ENCODE results near the gene ABCC5. TPM values are rescaled to one million over a fixed set of nuclear protein-coding genes. Genes with fewer than 3 reads are reported as not detected.

ABCC5 gene
- total RNA-seq, 4 donors from 2014 or later, result 34.9 to 61.2 (median 45.0) TPM

- 88 to 93% methylated on average over 6 of the region's 6 CpGs for WGBS, 2 donors
- peaks cover 0 to 4% (median 0%) of the 10 kb centered on the region in 4 donors for H3K4me1 ChIP-seq
- no peak overlapping the region for H3K4me3 ChIP-seq
- H3K27ac ChIP-seq, result no peak overlapping the region
- TF ChIP-seq POLR2A (IDR thresholded peaks at IDR 0.05) (no peak), CTCF (IDR thresholded peaks at IDR 0.05) (no peak), EP300 (IDR thresholded peaks at IDR 0.05) (no peak)
- DNase-seq (ENCODE audit: low spot score in 2 of 2), result no peak
- peaks cover 0 to 12% of the 10 kb centered on the region in 2 donors for H3K27me3 ChIP-seq
- H3K36me3 ChIP-seq, result no peaks in the 10 kb centered on the region
- no peaks in the 10 kb centered on the region for H3K9me3 ChIP-seq
Observed at GRCh38 chr3:183895774-183896173, 121.9 kb downstream of the ABCC5 start.

- Histone ChIP-seq H3K27me3 (peaks cover 0 to 12% of the 10 kb centered on the region in 2 donors), H3K27ac (no peak overlapping the region), H3K36me3 (no peaks in the 10 kb centered on the region), H3K4me1 (peaks cover 0 to 4% (median 0%) of the 10 kb centered on the region in 4 donors), H3K9me3 (no peaks in the 10 kb centered on the region), H3K4me3 (no peak overlapping the region)
- no peak for TF ChIP-seq EP300 (IDR thresholded peaks at IDR 0.05)
- TF ChIP-seq CTCF (IDR thresholded peaks at IDR 0.05), result peak; percentile 47 to 87 (median 70)
- no peak for TF ChIP-seq POLR2A (IDR thresholded peaks at IDR 0.05)
- DNase-seq (ENCODE audit: low spot score in 2 of 2), result peak in 1 of 2 donors; percentile 26
- 17 to 20% methylated on average over 5 of the region's 5 CpGs for WGBS, 2 donors
Observed at GRCh38 chr3:183895296-183895695, 122.4 kb downstream of the ABCC5 start.

GRCh38 chr3:183892610-183893214 is 125.0 kb downstream of the ABCC5 start:
- 68 to 71% methylated on average over 9 of the region's 9 CpGs for WGBS, 2 donors
- H3K9me3 ChIP-seq, result no peaks in the 10 kb centered on the region
- no peak overlapping the region for H3K27ac ChIP-seq
- TF ChIP-seq EP300 (IDR thresholded peaks at IDR 0.05) (no peak), POLR2A (IDR thresholded peaks at IDR 0.05) (no peak), CTCF (IDR thresholded peaks at IDR 0.05) (no peak)
- DNase-seq (ENCODE audit: low spot score in 2 of 2), result no peak
- peaks cover 0 to 8% of the 10 kb centered on the region in 2 donors for H3K27me3 ChIP-seq
- H3K4me1 ChIP-seq, result peaks cover 0 to 4% (median 0%) of the 10 kb centered on the region in 4 donors
- no peak overlapping the region for H3K4me3 ChIP-seq
- H3K36me3 ChIP-seq, result no peaks in the 10 kb centered on the region

- Histone ChIP-seq H3K4me1 (peaks cover 0 to 33% (median 19%) of the 10 kb centered on the region in 4 donors), H3K27ac (no peak overlapping the region), H3K4me3 (peak overlapping the region in 1 of 4 donors; percentile 92), H3K27me3 (no peaks in the 10 kb centered on the region), H3K36me3 (no peaks in the 10 kb centered on the region), H3K9me3 (no peaks in the 10 kb centered on the region)
- TF ChIP-seq POLR2A (IDR thresholded peaks at IDR 0.05) (no peak), EP300 (IDR thresholded peaks at IDR 0.05) (no peak), CTCF (IDR thresholded peaks at IDR 0.05) (no peak)
- DNase-seq (ENCODE audit: low spot score in 2 of 2), result no peak
- 92 to 96% methylated on average over 10 of the region's 10 CpGs for WGBS, 2 donors
Observed at GRCh38 chr3:183885766-183886165, 131.9 kb downstream of the ABCC5 start.

GRCh38 chr3:183884427-183885296 is 133.0 kb downstream of the ABCC5 start, which contains the start of gene PARL:
Gene PARL, minus strand, starts transcription at chr3:183884880. Its CDS starts 34 bp downstream, at chr3:183884846.
- Histone ChIP-seq H3K27ac (peak within 1 kb of the TSS; percentile 71 to 88 (median 84)), H3K9me3 (no peaks in the 10 kb centered on the region), H3K36me3 (no peaks in the 10 kb centered on the region), H3K27me3 (no peaks in the 10 kb centered on the region), H3K4me3 (peak within 1 kb of the TSS; percentile 74 to 92 (median 90)), H3K4me1 (peaks cover 0 to 39% (median 19%) of the 10 kb centered on the region in 4 donors)
- WGBS, 2 donors, result 1% methylated on average over 40 to 52 of the region's 63 CpGs
- DNase-seq (ENCODE audit: low spot score in 2 of 2), result peak; percentile 92 to 97
- peak; percentile 27 to 48 for TF ChIP-seq POLR2A (IDR thresholded peaks at IDR 0.05)
- TF ChIP-seq CTCF (IDR thresholded peaks at IDR 0.05), result peak; percentile 90 to 98 (median 97)
- TF ChIP-seq EP300 (IDR thresholded peaks at IDR 0.05), result peak; percentile 69 to 88

All from tibial nerve (tissue), 4 donors.